GM12873 (cell line): ENCODE measurements around the gene SUCO.

ENCODE experiments used
- TF ChIP-seq, protein P1 (sequence below): IDR thresholded peaks from 2 replicates; pipeline ENCODE4 v1.5.1; 2012; ENCODE audit warnings: low read depth, mild to moderate bottlenecking, moderate library complexity, low read length, control low read depth; ENCODE audit not compliant: insufficient read depth; ENCODE audit errors: missing control alignments

SUCO gene

GRCh38 chr1:172650474-172651193 lies 117.7 kb downstream of the SUCO start:
- TF ChIP-seq, protein P1, sequence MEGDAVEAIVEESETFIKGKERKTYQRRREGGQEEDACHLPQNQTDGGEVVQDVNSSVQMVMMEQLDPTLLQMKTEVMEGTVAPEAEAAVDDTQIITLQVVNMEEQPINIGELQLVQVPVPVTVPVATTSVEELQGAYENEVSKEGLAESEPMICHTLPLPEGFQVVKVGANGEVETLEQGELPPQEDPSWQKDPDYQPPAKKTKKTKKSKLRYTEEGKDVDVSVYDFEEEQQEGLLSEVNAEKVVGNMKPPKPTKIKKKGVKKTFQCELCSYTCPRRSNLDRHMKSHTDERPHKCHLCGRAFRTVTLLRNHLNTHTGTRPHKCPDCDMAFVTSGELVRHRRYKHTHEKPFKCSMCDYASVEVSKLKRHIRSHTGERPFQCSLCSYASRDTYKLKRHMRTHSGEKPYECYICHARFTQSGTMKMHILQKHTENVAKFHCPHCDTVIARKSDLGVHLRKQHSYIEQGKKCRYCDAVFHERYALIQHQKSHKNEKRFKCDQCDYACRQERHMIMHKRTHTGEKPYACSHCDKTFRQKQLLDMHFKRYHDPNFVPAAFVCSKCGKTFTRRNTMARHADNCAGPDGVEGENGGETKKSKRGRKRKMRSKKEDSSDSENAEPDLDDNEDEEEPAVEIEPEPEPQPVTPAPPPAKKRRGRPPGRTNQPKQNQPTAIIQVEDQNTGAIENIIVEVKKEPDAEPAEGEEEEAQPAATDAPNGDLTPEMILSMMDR = no peak

DNA sequence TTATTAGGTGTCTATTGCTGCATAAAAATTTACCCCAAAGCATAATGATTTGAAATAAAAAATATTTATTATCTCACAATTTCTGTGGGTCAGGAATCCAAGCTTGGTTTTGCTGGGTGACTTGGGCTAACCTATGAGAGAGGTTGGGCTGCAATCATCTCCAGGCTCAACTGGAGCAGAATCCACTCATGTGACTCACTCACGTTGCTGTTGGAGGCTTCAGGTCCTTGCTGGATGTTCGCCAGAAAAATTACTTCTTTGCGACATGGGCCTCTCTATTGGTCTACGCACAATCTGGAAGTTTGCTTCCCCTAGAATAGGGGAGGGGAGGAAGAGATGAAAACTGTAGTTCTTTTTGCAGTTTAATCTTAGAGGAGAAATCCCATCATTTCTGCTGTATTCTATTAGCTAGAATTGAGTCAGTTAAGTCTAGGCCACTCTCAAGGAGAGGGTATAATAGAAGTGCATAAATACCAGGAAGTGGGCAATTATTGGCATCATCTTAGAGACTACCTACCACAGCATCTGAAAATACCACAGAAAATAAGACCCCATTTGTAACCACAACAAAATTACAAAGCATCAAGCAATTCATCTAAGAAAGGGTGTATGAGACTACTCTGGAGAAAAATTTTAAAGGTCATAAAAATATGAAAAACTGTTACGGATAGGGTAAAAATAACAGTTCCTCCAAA lies 120.2 kb downstream of the SUCO start:
- TF ChIP-seq, protein P1 = no peak

DNA sequence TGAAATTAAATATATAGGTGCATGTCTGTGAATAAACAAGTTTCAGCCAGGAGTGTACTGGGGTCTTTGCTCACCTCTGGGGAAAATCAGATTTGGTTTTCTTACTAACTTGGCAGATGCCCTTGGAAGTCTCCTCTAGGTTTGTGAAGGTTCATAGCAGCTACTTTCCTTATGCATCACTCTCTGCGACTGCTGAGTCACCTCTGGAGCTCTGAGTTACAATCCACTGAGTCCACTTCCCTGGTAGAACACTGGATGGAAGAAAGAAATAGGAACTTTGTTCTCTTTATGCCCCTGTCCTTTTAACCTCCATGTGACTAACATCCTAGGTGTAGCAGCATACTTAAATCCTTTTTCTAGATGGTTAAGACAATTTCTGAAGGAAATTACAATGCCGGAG lies 121.6 kb downstream of the SUCO start:
- TF ChIP-seq, protein P1 = no peak

GRCh38 chr1:172656576-172656975 lies 123.6 kb downstream of the SUCO start:
- TF ChIP-seq, protein P1 = no peak

GRCh38 chr1:172657586-172657985 lies 124.6 kb downstream of the SUCO start:
- TF ChIP-seq, protein P1 = no peak

DNA sequence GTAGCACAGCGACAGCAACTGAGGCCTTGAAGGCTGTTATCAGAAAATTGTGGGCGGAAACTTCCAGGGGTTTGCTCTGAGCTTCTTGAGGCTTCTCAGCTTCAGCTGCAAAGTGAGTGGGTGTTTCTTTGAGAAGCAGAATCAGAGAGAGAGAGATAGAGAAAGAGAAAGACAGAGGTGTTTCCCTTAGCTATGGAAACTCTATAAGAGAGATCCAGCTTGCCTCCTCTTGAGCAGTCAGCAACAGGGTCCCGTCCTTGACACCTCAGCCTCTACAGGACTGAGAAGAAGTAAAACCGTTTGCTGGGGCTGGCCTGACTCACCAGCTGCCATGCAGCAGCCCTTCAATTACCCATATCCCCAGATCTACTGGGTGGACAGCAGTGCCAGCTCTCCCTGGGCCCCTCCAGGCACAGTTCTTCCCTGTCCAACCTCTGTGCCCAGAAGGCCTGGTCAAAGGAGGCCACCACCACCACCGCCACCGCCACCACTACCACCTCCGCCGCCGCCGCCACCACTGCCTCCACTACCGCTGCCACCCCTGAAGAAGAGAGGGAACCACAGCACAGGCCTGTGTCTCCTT lies 126.0 kb downstream of the SUCO start, which contains the start of gene FASLG:
TSS of gene FASLG (plus strand) at position 233 of the 583 bp plus-strand sequence. CDS start at position 332, 99 bp downstream.
- TF ChIP-seq, protein P1 = no peak

- TF ChIP-seq, protein P1 = no peak
Observed at GRCh38 chr1:172661107-172661506, 128.2 kb downstream of the SUCO start.
